Measurements from ENCODE around the gene MSL2. TPM values are rescaled to one million over a fixed set of nuclear protein-coding genes. Genes with fewer than 3 reads are reported as not detected.

The MSL2 gene
- total RNA-seq, 1 experiment from 2014 or later, result 37.8 TPM

- ATAC-seq, result no peak
- TF ChIP-seq FOXK1 (CRISPR knock-in tag; IDR thresholded peaks at IDR 0.05) (no peak), ZNF121 (CRISPR knock-in tag; IDR thresholded peaks at IDR 0.05) (no peak), ZBTB21 (CRISPR knock-in tag; IDR thresholded peaks at IDR 0.05; ENCODE audit: borderline replicate concordance) (no peak), ATF1 (CRISPR knock-in tag; IDR thresholded peaks at IDR 0.05) (no peak), USF1 (CRISPR knock-in tag; IDR thresholded peaks at IDR 0.05) (no peak), MXD4 (CRISPR knock-in tag; IDR thresholded peaks at IDR 0.05; ENCODE audit: borderline replicate concordance) (no peak)
- TF ChIP-seq, protein P1, sequence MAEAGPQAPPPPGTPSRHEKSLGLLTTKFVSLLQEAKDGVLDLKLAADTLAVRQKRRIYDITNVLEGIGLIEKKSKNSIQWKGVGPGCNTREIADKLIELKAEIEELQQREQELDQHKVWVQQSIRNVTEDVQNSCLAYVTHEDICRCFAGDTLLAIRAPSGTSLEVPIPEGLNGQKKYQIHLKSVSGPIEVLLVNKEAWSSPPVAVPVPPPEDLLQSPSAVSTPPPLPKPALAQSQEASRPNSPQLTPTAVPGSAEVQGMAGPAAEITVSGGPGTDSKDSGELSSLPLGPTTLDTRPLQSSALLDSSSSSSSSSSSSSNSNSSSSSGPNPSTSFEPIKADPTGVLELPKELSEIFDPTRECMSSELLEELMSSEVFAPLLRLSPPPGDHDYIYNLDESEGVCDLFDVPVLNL (CRISPR knock-in tag; IDR thresholded peaks at IDR 0.05; ENCODE audit: borderline replicate concordance, low read depth), result no peak
- TF ChIP-seq, protein P2, sequence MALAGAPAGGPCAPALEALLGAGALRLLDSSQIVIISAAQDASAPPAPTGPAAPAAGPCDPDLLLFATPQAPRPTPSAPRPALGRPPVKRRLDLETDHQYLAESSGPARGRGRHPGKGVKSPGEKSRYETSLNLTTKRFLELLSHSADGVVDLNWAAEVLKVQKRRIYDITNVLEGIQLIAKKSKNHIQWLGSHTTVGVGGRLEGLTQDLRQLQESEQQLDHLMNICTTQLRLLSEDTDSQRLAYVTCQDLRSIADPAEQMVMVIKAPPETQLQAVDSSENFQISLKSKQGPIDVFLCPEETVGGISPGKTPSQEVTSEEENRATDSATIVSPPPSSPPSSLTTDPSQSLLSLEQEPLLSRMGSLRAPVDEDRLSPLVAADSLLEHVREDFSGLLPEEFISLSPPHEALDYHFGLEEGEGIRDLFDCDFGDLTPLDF (CRISPR knock-in tag; IDR thresholded peaks at IDR 0.05), result no peak
- CTCF ChIA-PET, result no interaction called here
- POLR2A ChIA-PET, result no interaction called here
- DNase-seq (ENCODE audit: low spot score), result no peak
- Mint-ChIP-seq H3K4me3 (no peak overlapping the region), H3K27me3 (ENCODE audit: low read depth) (no peaks in the 10 kb centered on the region), H3K9me3 (no peaks in the 10 kb centered on the region), H3K4me1 (no peaks in the 10 kb centered on the region), H3K36me3 (peaks cover 2% of the 10 kb centered on the region), H3K27ac (no peak overlapping the region)
Observed at GRCh38 chr3:136105044-136105443, 91.1 kb downstream of the MSL2 start.

Other genes starting within 250 kb of the MSL2 start
- 12.1 to 13.1 TPM (median 12.9 TPM) in 3 replicates for gene PPP2R3A, start 230.6 kb downstream of the MSL2 start, total RNA-seq (2021)
- 69.0 to 77.2 TPM (median 72.1 TPM) in 3 replicates for gene PCCB, start 54.0 kb upstream of the MSL2 start, total RNA-seq (2021)

Measured in WTC11 (cell line).